Neural cell (in vitro differentiated cells): ENCODE data around the gene TRIM29.

Experiments
- EZH2 ChIP-seq: fragments of 200-600, 300-800 bp; shearing (Covaris generic), sonication (generic); IDR thresholded peaks from 2 replicates; pipeline ENCODE4 v1.6.1; 2014; ENCODE audit warnings: antibody characterized with exemption, low read length, borderline replicate concordance, mild to moderate bottlenecking; ENCODE audit not compliant: insufficient read depth, poor library complexity, severe bottlenecking
- TF ChIP-seq, protein P1 (sequence below): fragments of 450-650 bp; IDR thresholded peaks from 2 replicates; pipeline ENCODE4 v1.5.1; 2014; ENCODE audit warnings: antibody characterized with exemption, mild to moderate bottlenecking, moderate library complexity; ENCODE audit not compliant: poor library complexity, severe bottlenecking

DNA sequence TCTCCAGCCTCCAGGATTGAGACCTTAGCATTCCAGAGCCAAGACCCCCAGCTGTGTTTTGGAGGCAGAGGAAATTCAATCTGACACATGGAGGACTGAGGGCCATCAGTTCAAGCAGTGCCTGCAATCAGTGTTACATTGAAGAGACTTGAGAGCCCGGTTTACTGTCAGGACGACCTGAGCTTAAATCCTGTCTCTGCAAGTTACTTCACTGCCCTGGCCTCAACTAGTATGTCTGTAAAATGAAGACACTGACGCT lies 35.1 kb downstream of the TRIM29 start:
- TF ChIP-seq EZH2 = no peak
- TF ChIP-seq, protein P1, sequence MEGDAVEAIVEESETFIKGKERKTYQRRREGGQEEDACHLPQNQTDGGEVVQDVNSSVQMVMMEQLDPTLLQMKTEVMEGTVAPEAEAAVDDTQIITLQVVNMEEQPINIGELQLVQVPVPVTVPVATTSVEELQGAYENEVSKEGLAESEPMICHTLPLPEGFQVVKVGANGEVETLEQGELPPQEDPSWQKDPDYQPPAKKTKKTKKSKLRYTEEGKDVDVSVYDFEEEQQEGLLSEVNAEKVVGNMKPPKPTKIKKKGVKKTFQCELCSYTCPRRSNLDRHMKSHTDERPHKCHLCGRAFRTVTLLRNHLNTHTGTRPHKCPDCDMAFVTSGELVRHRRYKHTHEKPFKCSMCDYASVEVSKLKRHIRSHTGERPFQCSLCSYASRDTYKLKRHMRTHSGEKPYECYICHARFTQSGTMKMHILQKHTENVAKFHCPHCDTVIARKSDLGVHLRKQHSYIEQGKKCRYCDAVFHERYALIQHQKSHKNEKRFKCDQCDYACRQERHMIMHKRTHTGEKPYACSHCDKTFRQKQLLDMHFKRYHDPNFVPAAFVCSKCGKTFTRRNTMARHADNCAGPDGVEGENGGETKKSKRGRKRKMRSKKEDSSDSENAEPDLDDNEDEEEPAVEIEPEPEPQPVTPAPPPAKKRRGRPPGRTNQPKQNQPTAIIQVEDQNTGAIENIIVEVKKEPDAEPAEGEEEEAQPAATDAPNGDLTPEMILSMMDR = no peak
